ENCODE results near the gene PIK3C2G.
A peak's percentile ranks its signal among the peaks of the same experiment; 100 is the strongest.

Gene PIK3C2G

DNA sequence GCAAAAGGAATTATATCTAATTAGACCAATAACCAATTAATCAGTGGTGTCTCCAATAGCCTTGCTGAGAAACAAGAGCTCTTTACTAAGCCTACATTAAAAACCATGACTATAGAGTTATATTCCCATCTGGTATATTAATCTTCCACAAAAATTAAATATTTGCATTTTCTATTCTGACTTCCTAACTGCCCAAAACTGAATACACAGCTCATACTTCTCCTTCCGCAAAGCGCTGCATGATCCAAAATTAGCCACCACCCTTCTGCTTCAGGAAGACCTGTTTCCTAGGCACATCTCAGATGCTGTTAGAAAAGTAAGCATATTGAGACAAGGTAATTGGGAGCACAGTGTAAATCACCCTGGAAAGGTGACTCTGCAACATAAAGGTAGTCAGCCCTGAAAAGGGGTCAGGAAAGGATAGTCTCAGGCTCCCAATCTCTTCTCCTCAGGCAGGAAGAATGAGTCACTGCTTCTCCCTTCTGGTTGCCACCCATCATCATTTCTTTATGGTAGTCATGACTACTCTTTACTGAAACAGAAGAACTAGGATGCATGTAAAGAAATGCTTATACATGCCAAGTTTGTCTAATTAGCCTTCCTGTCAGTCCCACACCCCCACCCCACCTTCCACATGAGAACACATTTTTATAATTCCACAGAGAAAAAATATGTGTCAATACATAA, 422.2 kb downstream of the PIK3C2G start:
- TF ChIP-seq REST (IDR thresholded peaks at IDR 0.05; ENCODE audit: insufficient replicate concordance, low read depth) (no peak), CTCF (IDR thresholded peaks at IDR 0.05; ENCODE audit: insufficient read depth, low read length) (no peak), SPI1 (IDR thresholded peaks at IDR 0.05; ENCODE audit: borderline replicate concordance, low read depth) (no peak), POLR2AphosphoS5 (IDR thresholded peaks at IDR 0.05; ENCODE audit: low read depth) (no peak), GABPA (IDR thresholded peaks at IDR 0.05; ENCODE audit: low read depth) (no peak)
- Histone ChIP-seq H3K27ac (replicated peaks) (no peak overlapping the region), H3K4me3 (replicated peaks; ENCODE audit: insufficient read depth, low read length) (no peak overlapping the region), H3K27me3 (ENCODE audit: insufficient read depth, poor library complexity, severe bottlenecking) (no peaks in the 10 kb centered on the region)
- DNase-seq (ENCODE audit: low read depth in 1 of 2, low spot score in 1 of 2) = no peak

DNA sequence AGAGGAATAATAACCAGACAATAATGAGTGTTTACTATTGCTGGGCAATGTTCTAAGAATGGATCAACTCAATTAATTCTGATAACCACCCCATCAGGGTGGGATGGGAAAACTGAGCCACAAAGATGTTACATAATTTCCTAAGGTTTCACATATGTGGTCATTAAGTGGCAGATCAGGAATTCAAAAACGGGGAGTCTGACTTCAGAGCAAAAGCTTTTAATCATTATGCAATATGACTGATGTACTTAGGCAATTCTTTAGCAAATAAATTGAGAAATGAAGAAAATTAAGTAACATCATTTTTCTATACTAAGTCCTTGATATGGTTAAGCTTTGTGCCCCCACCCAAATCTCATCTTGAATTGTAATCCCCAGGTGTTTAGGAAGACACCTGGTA, 423.1 kb downstream of the PIK3C2G start:
- peak in 1 of 2 experiments; percentile 1 for DNase-seq (ENCODE audit: low read depth in 1 of 2, low spot score in 1 of 2)
- Histone ChIP-seq H3K27ac (replicated peaks) (no peak overlapping the region), H3K27me3 (ENCODE audit: insufficient read depth, poor library complexity, severe bottlenecking) (no peaks in the 10 kb centered on the region), H3K4me3 (replicated peaks; ENCODE audit: insufficient read depth, low read length) (no peak overlapping the region)
- no peak for TF ChIP-seq CTCF (IDR thresholded peaks at IDR 0.05; ENCODE audit: insufficient read depth, low read length)
- TF ChIP-seq REST (IDR thresholded peaks at IDR 0.05; ENCODE audit: insufficient replicate concordance, low read depth) = no peak
- no peak for TF ChIP-seq POLR2AphosphoS5 (IDR thresholded peaks at IDR 0.05; ENCODE audit: low read depth)
- TF ChIP-seq GABPA (IDR thresholded peaks at IDR 0.05; ENCODE audit: low read depth) = no peak
- TF ChIP-seq SPI1 (IDR thresholded peaks at IDR 0.05; ENCODE audit: borderline replicate concordance, low read depth) = no peak

- no peak for TF ChIP-seq CTCF (IDR thresholded peaks at IDR 0.05; ENCODE audit: insufficient read depth, low read length)
- no peak for TF ChIP-seq SPI1 (IDR thresholded peaks at IDR 0.05; ENCODE audit: borderline replicate concordance, low read depth)
- no peak for TF ChIP-seq REST (IDR thresholded peaks at IDR 0.05; ENCODE audit: insufficient replicate concordance, low read depth)
- TF ChIP-seq POLR2AphosphoS5 (IDR thresholded peaks at IDR 0.05; ENCODE audit: low read depth) = no peak
- TF ChIP-seq GABPA (IDR thresholded peaks at IDR 0.05; ENCODE audit: low read depth) = no peak
- no peak overlapping the region for H3K27ac ChIP-seq (replicated peaks)
- DNase-seq (ENCODE audit: low read depth in 1 of 2, low spot score in 1 of 2) = no peak
- no peaks in the 10 kb centered on the region for H3K27me3 ChIP-seq (ENCODE audit: insufficient read depth, poor library complexity, severe bottlenecking)
- H3K4me3 ChIP-seq (replicated peaks; ENCODE audit: insufficient read depth, low read length) = no peak overlapping the region
Measured at GRCh38 chr12:18689771-18690170, 428.5 kb downstream of the PIK3C2G start.

Measured in HL-60 (cell line).